GM19455 (cell line): ENCODE results near the gene MUC2.

Experiments
- ATAC-seq: cut with Tn5 transposase; IDR thresholded peaks from one replicate; pipeline ENCODE4 v1.9.1; 2021; ENCODE audit not compliant: unreplicated experiment

The MUC2 gene

DNA sequence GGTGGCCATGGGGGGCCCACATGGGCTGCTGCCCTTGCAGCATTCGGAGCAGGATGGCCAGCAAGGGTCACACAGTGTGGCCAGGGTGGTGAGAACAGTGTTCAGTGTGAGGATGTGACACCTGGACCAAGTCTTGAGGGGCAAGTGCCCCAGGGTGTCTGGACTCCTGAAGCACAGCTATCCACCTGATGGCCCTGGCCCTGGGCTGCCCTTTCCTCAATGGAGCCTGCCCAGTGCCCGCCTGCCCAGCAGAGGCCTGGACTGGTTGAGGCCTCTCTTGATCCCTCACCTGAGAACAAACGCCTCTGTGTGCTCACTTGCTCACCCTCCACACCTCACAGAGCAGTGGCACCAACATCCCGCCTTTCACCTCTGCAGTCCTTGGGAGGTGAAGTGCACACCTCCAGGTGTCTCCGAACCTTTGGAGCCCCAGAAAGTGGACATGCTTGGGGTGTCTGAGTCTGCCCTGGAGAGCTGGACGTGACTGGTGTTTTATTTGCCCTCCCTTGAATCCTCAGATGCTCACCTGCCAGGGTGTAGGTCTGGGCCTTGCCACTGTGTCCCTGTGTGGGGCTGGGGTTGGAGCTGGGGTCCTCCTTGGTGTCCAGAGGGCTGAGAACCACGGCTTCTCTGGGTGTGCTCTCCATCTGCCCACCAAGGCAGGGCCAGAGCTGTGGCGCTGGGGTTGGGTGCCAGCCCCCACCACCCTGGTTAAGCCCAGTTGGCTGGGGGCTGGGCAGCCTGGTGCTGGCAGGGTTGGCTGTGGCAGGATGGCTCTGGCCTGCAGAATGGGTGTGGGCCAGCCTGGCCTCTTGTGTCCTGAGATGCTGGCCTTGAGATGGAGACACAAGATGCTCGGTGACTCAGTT lies 3.8 kb upstream of the MUC2 start:
- no peak for ATAC-seq

- ATAC-seq, result no peak
These were observed 3.0 kb upstream of the MUC2 start for GRCh38 chr11:1071571-1072115.

DNA sequence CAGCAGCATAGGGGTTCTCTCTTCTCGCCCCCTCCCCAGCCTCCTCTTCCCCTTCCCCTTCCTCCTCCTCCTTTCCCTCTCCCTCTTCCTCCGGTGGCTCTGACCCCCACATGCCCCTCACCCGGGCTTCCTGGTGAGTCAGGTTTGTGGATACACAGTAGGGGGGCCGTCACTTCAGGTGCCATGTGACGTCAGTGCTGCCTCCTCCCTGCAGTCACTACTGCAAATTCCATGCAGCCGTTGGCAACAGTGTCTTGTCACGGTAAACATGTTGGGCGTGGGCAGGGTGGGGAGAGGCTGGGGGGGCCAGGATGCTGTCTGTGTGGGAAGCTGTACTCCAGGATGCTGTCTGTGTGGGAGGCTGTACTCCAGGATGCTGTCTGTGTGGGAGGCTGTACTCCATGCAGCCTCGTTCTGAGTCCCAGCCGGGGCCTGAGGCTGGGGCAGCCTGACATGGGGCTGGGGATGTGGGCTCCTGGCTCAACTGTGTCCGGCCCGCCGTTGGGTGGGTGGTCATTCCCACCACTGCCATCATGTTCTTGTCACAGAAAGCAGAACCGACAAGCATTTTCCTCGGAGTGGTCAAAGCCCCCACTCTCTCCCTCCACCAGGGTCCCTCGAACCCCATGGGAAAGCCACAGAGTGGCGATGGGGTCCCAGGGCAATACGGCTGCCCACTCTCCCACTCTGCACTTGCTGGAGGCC lies 2.4 kb upstream of the MUC2 start:
- ATAC-seq, result no peak

- no peak for ATAC-seq
These were observed 1.8 kb upstream of the MUC2 start for GRCh38 chr11:1072821-1073231.

- no peak for ATAC-seq
These were observed 1.4 kb upstream of the MUC2 start for GRCh38 chr11:1073261-1073724.

DNA sequence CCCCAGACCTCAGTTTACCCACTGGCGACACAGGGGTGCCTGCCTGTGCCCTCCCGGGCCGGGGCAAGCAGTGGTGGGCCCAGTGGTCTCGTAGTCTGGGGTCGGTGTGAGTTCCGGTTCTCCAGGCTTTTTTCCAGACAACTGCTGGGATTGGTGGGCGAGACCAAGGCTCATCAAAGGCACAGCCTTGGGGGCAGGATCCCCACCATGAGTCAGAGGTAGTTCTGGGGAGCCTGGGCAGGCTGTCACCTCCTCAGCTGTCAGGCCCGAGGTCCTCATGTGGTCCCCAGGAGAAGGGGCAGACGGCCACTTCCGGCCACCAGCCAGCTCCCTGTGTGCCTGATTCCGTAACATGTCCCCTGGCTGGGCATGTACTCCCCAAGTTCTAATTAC lies 827 bp upstream of the MUC2 start:
- no peak for ATAC-seq

DNA sequence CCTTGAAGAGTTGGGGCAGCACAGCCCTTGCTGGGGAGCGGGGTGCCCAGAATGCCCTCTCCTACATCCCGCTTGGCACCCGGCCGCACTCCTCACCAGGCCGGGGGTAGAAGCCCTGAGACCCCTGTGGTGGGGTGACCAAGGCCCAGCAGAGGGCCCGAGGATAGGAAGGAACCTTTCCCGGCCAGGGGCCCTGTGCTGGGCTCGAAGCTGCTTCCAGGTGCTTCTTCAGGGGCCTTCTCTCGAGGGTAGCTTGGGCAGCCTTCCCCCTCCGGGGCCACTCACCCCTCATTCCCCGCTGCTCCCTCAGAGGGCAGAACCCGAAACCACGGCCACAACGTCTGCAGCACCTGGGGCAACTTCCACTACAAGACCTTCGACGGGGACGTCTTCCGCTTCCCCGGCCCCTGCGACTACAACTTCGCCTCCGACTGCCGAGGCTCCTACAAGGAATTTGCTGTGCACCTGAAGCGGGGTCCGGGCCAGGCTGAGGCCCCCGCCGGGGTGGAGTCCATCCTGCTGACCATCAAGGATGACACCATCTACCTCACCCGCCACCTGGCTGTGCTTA lies 752 bp downstream of the MUC2 start:
- no peak for ATAC-seq

DNA sequence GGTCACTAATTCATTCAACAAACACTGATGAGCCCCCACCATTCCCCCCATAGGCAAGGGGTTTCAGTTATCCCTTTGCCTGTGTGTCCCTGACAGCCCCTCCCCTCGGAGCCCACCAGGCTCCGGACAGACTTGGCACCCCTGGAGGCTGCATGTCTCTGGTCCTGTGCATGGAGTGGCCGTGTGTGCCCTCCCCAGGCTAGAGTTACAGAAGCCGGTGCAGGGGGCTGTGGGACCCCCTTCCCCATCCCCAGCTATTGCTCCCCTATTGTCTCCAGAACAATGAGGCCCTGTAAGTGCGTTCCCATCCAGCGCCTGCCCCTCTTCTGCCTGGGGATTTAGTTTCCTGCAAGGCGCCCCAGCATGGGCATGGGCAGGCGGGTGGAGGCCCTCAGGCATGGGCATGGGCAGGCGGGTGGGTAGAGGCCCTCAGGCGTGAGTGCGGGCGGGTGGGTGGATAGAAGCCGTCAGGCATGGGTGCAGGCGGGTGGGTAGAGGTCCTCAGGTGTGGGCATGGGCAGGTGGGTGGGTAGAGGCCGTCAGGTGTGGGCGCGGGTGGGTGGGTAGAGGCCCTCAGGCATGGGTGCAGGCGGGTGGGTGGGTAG lies 1.5 kb downstream of the MUC2 start:
- no peak for ATAC-seq

- ATAC-seq, result no peak
These were observed 2.4 kb downstream of the MUC2 start for GRCh38 chr11:1077033-1077416.

- no peak for ATAC-seq
These were observed 2.9 kb downstream of the MUC2 start for GRCh38 chr11:1077417-1078119.

DNA sequence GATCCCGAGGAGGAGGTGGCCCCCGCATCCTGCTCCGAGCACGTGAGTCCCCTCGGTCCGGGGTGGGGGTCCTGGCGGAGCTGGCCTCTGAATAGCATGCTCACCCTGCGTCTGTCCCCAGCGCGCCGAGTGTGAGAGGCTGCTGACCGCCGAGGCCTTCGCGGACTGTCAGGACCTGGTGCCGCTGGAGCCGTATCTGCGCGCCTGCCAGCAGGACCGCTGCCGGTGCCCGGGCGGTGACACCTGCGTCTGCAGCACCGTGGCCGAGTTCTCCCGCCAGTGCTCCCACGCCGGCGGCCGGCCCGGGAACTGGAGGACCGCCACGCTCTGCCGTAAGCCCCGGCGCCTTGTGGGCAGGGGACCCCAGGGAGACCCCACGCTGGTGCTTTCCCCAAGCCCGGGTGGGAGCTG lies 3.5 kb downstream of the MUC2 start:
- no peak for ATAC-seq

DNA sequence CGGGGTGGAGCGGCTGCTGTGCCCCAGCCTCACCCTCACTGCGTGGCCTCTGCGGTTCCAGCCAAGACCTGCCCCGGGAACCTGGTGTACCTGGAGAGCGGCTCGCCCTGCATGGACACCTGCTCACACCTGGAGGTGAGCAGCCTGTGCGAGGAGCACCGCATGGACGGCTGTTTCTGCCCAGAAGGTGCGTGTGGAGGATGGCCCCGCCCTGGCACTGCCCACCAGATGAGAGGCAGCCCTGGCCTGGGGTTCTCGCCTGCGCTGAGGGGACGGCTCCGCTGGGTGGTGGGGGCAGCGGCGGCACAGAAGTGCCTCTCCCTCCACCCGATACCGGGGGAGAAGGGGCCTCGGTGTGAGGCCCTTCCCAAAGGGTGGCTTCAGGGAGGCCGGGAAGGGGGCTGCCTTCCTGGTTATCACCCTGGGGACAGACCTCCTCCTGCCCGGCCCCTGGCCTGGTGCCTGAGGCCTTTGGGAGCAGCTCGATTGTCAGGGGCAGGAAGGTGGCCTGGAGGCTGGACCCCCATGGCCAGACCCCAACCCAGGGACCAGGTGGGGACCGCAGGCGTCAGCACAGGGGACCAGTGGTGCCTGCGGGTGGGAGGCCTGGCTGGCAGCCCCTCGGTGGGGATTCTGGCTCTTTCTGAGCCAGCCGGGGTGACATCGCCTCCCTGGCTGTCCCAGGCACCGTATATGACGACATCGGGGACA lies 7.1 kb downstream of the MUC2 start:
- ATAC-seq, result no peak

GRCh38 chr11:1082346-1082727 lies 7.7 kb downstream of the MUC2 start:
- no peak for ATAC-seq

GRCh38 chr11:1082728-1083620 lies 8.3 kb downstream of the MUC2 start:
- no peak for ATAC-seq

DNA sequence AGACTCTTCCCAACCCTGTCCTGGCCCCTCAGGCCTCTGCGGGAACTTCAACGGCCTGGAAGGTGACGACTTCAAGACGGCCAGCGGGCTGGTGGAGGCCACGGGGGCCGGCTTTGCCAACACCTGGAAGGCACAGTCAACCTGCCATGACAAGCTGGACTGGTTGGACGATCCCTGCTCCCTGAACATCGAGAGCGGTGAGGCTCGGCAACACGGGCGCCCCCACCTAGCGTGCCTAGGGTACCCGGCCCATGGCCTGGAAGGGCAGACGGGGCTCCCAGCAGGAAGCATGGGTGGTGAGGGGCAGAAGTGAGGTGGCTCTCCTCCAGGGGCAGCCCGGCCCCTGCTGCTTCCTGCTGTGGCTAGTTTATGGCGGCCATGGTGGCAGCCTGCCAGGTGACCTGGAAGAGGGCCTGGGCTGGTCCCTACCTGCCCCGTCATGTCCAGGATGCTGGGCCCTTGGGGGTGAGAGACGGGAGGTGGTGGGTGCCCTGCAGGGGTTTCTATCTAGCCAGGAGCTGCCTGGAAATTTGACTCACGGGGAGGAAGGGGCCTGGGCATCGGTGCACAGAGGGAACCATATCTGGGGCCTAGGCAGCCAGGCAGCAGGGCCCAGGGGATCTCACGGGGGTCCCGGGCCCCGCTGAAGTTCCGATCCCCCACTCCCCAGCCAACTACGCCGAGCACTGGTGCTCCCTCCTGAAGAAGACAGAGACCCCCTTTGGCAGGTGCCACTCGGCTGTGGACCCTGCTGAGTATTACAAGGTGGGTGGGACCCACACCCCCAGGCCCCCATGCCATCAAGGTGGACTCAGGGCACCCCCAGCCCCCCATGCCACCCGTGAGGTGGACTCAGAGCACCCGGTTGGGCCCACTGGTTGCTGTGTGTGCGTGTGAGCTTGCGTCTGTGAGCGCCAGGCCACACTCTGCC lies 9.2 kb downstream of the MUC2 start:
- ATAC-seq, result no peak

DNA sequence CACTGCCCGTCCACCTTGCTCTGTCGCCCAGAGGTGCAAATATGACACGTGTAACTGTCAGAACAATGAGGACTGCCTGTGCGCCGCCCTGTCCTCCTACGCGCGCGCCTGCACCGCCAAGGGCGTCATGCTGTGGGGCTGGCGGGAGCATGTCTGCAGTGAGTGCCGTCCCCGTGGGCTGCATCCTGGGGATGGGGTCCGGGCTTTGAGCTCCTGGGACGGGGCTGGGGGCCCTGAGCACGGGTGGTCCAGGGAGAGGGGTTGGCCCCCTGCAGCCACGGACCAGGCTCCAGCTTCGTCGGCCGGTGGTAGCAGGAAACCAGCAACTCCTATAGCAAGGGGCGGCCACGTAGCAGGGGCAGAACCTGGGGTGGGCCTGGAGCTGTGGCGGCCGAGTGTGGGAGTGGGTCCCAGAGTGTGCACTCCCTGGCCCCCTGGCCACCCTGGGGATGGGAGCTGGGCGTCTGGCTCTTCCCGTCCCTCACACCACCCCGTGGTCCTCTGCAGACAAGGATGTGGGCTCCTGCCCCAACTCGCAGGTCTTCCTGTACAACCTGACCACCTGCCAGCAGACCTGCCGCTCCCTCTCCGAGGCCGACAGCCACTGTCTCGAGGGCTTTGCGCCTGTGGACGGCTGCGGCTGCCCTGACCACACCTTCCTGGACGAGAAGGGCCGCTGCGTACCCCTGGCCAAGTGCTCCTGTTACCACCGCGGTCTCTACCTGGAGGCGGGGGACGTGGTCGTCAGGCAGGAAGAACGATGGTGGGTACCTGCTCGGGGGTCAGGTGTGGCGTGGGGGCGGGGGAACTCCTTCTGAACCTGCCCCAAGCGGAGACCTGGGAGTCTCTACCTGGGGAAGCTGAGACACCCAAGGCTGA lies 10.1 kb downstream of the MUC2 start:
- no peak for ATAC-seq
